ENCODE results near the gene ELMO2.

GRCh38 chr20:46399401-46399800, 7.0 kb downstream of the ELMO2 start:
- TF ChIP-seq MAX (CRISPR knock-in tag; IDR thresholded peaks at IDR 0.05) (no peak), ATF3 (CRISPR knock-in tag; conservative IDR thresholded peaks at IDR 0.05) (no peak), ZSCAN18 (CRISPR knock-in tag; IDR thresholded peaks at IDR 0.05) (no peak), CTCF (IDR thresholded peaks at IDR 0.05) (no peak), ZNF671 (CRISPR knock-in tag; IDR thresholded peaks at IDR 0.05) (no peak), E2F5 (CRISPR knock-in tag; IDR thresholded peaks at IDR 0.05) (no peak), ZNF121 (CRISPR knock-in tag; IDR thresholded peaks at IDR 0.05) (no peak), JAZF1 (CRISPR knock-in tag; IDR thresholded peaks at IDR 0.05) (no peak), MXD4 (CRISPR knock-in tag; IDR thresholded peaks at IDR 0.05; ENCODE audit: borderline replicate concordance) (no peak), ATF6 (CRISPR knock-in tag; IDR thresholded peaks at IDR 0.05) (no peak), ZNF263 (CRISPR knock-in tag; IDR thresholded peaks at IDR 0.05; ENCODE audit: low read depth) (no peak)
